Skeletal muscle tissue (tissue), 4 donors: ENCODE data around the gene XPO6. TPM values are rescaled to one million over a fixed set of nuclear protein-coding genes. Genes with fewer than 3 reads are reported as not detected.

ENCODE experiments used
- H3K27ac ChIP-seq: one replicate; pipeline ENCODE4 v1.7.0; 2013; ENCODE audit warnings: mild to moderate bottlenecking, low read depth, low read length, inconsistent platforms
- H3K27me3 ChIP-seq, 3 donors: one replicate each; pipeline ENCODE4 v1.7.0; 2013; ENCODE audit warnings: low read length in 3 of 3; ENCODE audit not compliant: control insufficient read depth in 3 of 3, insufficient read depth in 3 of 3
- H3K36me3 ChIP-seq, 3 donors: one replicate each; pipeline ENCODE4 v1.7.0; 2013; ENCODE audit warnings: low read length in 3 of 3; ENCODE audit not compliant: control insufficient read depth in 3 of 3, insufficient read depth in 3 of 3
- H3K4me1 ChIP-seq, 3 donors: one replicate each; pipeline ENCODE4 v1.7.0; 2013; ENCODE audit warnings: low read length in 3 of 3, mild to moderate bottlenecking in 3 of 3; ENCODE audit not compliant: control insufficient read depth in 3 of 3, insufficient read depth in 3 of 3
- H3K4me3 ChIP-seq, 3 donors: one replicate each; pipeline ENCODE4 v1.7.0; 2013; ENCODE audit warnings: low read length in 3 of 3
- H3K9ac ChIP-seq, 3 donors: one replicate each; pipeline ENCODE4 v1.7.0; 2013; ENCODE audit warnings: low read length in 3 of 3, mild to moderate bottlenecking in 3 of 3, moderate library complexity in 2 of 3, low read depth in 1 of 3
- H3K9me3 ChIP-seq, 3 donors: one replicate each; pipeline ENCODE4 v1.7.0; 2013; ENCODE audit warnings: low read length in 3 of 3; ENCODE audit not compliant: control insufficient read depth in 3 of 3
- total RNA-seq: library from RNA; depleted of rRNA; stranded (reverse); fragments of >200 nt; gene quantifications from one replicate; pipeline ENCODE4 v1.2.3, GENCODE V29; 2014
- donor health status: Osteomylitis.

XPO6 gene
- total RNA-seq, 1 donor from 2014 or later: 33.9 TPM

DNA sequence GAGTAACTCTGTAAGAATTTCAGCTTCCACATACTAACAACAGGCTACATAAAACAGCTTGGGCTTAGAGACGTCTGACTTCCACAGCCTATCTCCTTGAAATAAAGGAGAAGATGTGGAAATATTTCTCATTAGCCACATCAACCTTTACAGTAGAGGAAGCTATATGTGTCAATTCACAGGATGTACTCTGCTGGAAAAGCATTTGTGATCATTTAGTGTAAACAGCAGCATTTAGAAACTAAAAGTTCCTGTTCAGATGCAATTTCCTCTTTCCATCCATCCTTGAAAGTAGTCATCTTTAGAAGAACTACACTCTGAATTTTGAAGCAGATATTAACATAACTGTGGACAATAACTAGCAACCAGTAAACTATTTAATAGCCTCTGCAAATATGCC, 46.2 kb downstream of the XPO6 start:
- no peak overlapping the region for H3K4me3 ChIP-seq
- peaks cover 3 to 7% (median 7%) of the 10 kb centered on the region in 3 donors for H3K4me1 ChIP-seq
- H3K36me3 ChIP-seq: peaks cover 12 to 37% (median 33%) of the 10 kb centered on the region in 3 donors
- no peaks in the 10 kb centered on the region for H3K27me3 ChIP-seq
- no peak overlapping the region for H3K27ac ChIP-seq
- H3K9ac ChIP-seq: no peak overlapping the region
- no peaks in the 10 kb centered on the region for H3K9me3 ChIP-seq

DNA sequence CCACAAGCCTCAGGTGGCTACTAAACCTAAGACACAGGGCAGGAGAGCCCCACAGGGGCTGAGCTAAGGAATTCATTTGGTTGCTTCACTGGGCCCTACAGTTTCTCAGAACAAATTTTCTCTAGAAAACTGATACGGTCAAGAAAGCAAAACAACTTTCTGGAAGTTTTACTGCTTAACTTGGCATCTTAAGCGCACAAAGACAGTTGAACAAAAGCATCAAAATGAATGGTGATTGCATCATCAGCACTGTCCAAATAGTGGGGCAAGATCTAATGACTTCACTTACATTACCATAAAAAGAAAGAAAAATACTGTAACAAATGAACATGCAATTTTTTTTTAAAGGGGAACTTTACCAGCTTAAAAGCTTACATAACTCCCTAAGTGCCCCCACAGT, 47.6 kb downstream of the XPO6 start:
- H3K9ac ChIP-seq: no peak overlapping the region
- peaks cover 3 to 7% (median 7%) of the 10 kb centered on the region in 3 donors for H3K4me1 ChIP-seq
- H3K27me3 ChIP-seq: no peaks in the 10 kb centered on the region
- no peaks in the 10 kb centered on the region for H3K9me3 ChIP-seq
- H3K36me3 ChIP-seq: peaks cover 5 to 29% (median 25%) of the 10 kb centered on the region in 3 donors
- no peak overlapping the region for H3K27ac ChIP-seq
- no peak overlapping the region for H3K4me3 ChIP-seq

DNA sequence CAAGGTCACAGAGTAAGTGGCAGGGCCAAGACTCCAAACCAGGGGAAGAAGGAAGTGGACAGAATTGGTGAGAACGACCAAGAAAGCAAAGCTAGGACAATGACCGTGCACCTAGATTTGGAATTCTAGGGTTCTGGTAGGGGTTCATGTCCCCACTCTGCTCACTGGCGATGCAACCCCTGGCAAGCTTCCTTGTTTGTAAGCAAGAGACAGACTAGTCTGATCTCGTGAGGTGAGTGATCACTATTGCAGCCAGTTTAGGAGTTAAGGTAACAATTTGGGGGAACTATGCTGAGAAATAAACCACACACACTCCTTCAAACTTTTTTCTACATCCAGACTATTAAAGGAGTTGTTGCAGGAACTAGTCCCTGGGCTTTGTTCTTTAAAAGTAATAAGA, 48.1 kb downstream of the XPO6 start:
- Histone ChIP-seq H3K4me1 (peaks cover 3 to 7% (median 7%) of the 10 kb centered on the region in 3 donors), H3K9me3 (no peaks in the 10 kb centered on the region), H3K9ac (no peak overlapping the region), H3K36me3 (peaks cover 2 to 24% (median 22%) of the 10 kb centered on the region in 3 donors), H3K4me3 (no peak overlapping the region), H3K27me3 (no peaks in the 10 kb centered on the region), H3K27ac (no peak overlapping the region)

DNA sequence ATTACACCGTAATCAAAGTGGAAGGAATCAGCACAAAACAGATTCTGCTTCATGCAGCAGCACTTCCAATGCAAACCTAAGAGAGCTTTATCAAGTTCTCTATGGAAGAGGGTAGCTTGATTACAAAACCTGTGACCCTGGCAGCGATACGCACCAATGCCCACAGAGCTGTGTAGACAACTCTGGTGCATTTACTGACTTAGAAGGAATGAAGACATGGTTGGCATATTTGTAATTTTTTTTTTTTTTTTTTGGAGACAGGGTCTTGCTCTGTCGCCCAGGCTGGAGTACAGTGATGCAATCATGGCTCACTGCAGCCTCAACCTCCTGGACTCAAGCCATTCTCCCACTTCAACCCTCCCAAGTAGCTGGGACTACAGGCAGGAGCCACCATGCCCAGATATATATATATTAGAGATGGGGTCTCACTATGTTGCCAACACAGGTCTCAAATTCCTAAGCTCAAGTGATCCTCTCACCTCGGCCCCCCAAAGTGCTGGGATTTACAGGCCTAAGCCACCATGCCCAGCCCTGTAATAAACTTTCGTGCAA, 49.4 kb downstream of the XPO6 start:
- Histone ChIP-seq H3K9ac (no peak overlapping the region), H3K4me3 (no peak overlapping the region), H3K9me3 (no peaks in the 10 kb centered on the region), H3K4me1 (peaks cover 2 to 12% (median 3%) of the 10 kb centered on the region in 3 donors), H3K27ac (no peak overlapping the region), H3K27me3 (no peaks in the 10 kb centered on the region), H3K36me3 (peaks cover 2 to 23% (median 19%) of the 10 kb centered on the region in 3 donors)

- H3K4me1 ChIP-seq: peaks cover 0 to 6% (median 3%) of the 10 kb centered on the region in 3 donors
Measured at GRCh38 chr16:28161626-28162025, 50.1 kb downstream of the XPO6 start.

DNA sequence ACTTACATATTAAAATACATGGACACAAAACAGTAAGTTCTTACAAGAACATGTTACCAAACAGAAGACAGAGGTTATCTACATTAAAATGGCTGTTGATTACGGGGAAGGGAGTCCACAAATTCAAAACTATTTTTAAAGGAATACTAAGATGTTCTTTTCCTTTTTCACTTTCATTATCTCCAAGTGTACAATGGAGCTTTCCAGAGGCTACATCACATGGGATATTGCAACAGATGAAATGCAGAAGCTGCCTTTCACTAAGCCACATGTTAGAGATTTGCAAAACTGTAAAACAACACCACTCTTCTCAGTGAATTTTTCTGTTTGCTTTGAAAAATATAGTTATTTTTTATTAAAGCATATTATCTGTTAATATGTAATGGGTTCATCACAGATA, 53.6 kb downstream of the XPO6 start:
- Histone ChIP-seq H3K9me3 (no peaks in the 10 kb centered on the region), H3K27me3 (no peaks in the 10 kb centered on the region), H3K4me3 (no peak overlapping the region), H3K27ac (peak overlapping the region; percentile 12), H3K4me1 (peaks cover 0 to 5% (median 0%) of the 10 kb centered on the region in 3 donors), H3K36me3 (peaks cover 7 to 16% (median 11%) of the 10 kb centered on the region in 3 donors), H3K9ac (no peak overlapping the region)

More at GRCh38 chr16:28161626-28162025, 50.1 kb downstream of the XPO6 start:
- Histone ChIP-seq H3K4me3 (no peak overlapping the region), H3K36me3 (peaks cover 1 to 16% (median 11%) of the 10 kb centered on the region in 3 donors), H3K27ac (no peak overlapping the region), H3K9me3 (no peaks in the 10 kb centered on the region), H3K9ac (no peak overlapping the region), H3K27me3 (no peaks in the 10 kb centered on the region)

- peaks cover 0 to 5% (median 0%) of the 10 kb centered on the region in 3 donors for H3K4me1 ChIP-seq
- H3K27ac ChIP-seq: no peak overlapping the region
- no peak overlapping the region for H3K9ac ChIP-seq
- no peak overlapping the region for H3K4me3 ChIP-seq
- H3K36me3 ChIP-seq: peaks cover 14 to 31% (median 27%) of the 10 kb centered on the region in 3 donors
- H3K9me3 ChIP-seq: no peaks in the 10 kb centered on the region
- H3K27me3 ChIP-seq: no peaks in the 10 kb centered on the region
Measured at GRCh38 chr16:28156056-28156680, 55.6 kb downstream of the XPO6 start.

GRCh38 chr16:28155293-28155692, 56.5 kb downstream of the XPO6 start:
- no peaks in the 10 kb centered on the region for H3K9me3 ChIP-seq
- peaks cover 0 to 5% (median 0%) of the 10 kb centered on the region in 3 donors for H3K4me1 ChIP-seq
- H3K36me3 ChIP-seq: peaks cover 18 to 38% (median 34%) of the 10 kb centered on the region in 3 donors
- no peak overlapping the region for H3K27ac ChIP-seq
- no peaks in the 10 kb centered on the region for H3K27me3 ChIP-seq
- H3K4me3 ChIP-seq: no peak overlapping the region
- no peak overlapping the region for H3K9ac ChIP-seq

DNA sequence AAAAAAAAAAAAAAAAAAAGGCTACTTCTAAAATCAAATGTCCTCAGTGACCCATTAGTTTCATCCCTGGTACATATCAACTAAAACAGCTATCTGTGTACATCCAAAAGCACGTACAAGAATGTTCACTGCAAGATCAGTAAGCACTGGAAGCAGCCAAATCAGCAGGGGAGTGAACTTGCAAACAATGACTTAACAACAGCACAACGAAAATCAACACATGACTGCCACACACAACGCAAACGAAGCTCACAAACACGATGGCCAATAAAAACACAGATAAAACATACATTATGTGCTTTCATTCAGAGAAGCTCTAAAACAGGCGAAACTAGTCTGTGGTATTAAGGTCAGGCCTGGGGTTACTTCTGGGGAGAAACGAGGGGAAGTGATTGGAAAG, 60.6 kb downstream of the XPO6 start:
- H3K36me3 ChIP-seq: peaks cover 32 to 57% (median 50%) of the 10 kb centered on the region in 3 donors
- no peaks in the 10 kb centered on the region for H3K27me3 ChIP-seq
- H3K9ac ChIP-seq: no peak overlapping the region
- H3K4me1 ChIP-seq: no peaks in the 10 kb centered on the region
- H3K27ac ChIP-seq: no peak overlapping the region
- H3K9me3 ChIP-seq: no peaks in the 10 kb centered on the region
- H3K4me3 ChIP-seq: no peak overlapping the region
